HEK293 (cell line): Measurements from ENCODE around the gene WAPL.

ENCODE experiments used
- CTCF ChIA-PET: fragments of 350-600 bp; formaldehyde crosslinking; extraction: SDS; loops from one replicate; lab custom pipeline; 2021; ENCODE audit warnings: antibody characterized with exemption; lab: Yijun Ruan, JAX
- POLR2A ChIA-PET: fragments of 300-600 bp; formaldehyde crosslinking; extraction: SDS; loops from one replicate; lab custom pipeline; 2020; ENCODE audit warnings: antibody characterized with exemption, inconsistent platforms; lab: Yijun Ruan, JAX
- H3K27ac ChIP-seq: fragments of 200-500 bp; sonication (Bioruptor generic); 2 replicates; pipeline ENCODE4 v1.5.1; 2014; ENCODE audit warnings: low read depth, low read length, control low read depth, inconsistent platforms; ENCODE audit errors: extremely low read depth
- H3K36me3 ChIP-seq, 2 experiments: fragments of 200-500 bp in 1 of 2; sonication (Bioruptor generic) in 1 of 2; 1 replicate in 1 of 2; 2 replicates in 1 of 2; pipeline ENCODE4 v1.5.1; 2014 to 2017; ENCODE audit warnings: inconsistent platforms in 2 of 2, low read length in 2 of 2; ENCODE audit not compliant: control insufficient read depth in 2 of 2, insufficient read depth in 1 of 2
- H3K4me1 ChIP-seq: fragments of 200-500 bp; sonication (Bioruptor generic); 2 replicates; pipeline ENCODE4 v1.5.1; 2014; ENCODE audit warnings: mild to moderate bottlenecking, low read length, inconsistent platforms; ENCODE audit not compliant: control insufficient read depth, insufficient read depth
- H3K4me3 ChIP-seq: 2 replicates; pipeline ENCODE4 v1.5.1; 2011; ENCODE audit warnings: low read depth, mild to moderate bottlenecking, control low read depth, low read length, moderate library complexity
- H3K9me3 ChIP-seq: fragments of 200-500 bp; sonication (Bioruptor generic); 2 replicates; pipeline ENCODE4 v1.5.1; 2014; ENCODE audit warnings: low read depth, low read length, inconsistent platforms; ENCODE audit not compliant: control insufficient read depth, insufficient read depth
- BCL11B ChIP-seq: fragments of 450-650 bp; formaldehyde crosslinking; IDR thresholded peaks from 2 replicates; pipeline ENCODE4 v1.5.1; 2016; ENCODE audit warnings: low read depth, missing biosample characterization, missing genetic modification characterization
- HOXC10 ChIP-seq: sonication (generic); formaldehyde crosslinking; IDR thresholded peaks from 2 replicates; pipeline ENCODE4 v1.8.1; 2023; ENCODE audit warnings: mild to moderate bottlenecking, missing genetic modification reagents
- KLF17 ChIP-seq: fragments of 450-650 bp; formaldehyde crosslinking; IDR thresholded peaks from 2 replicates; pipeline ENCODE4 v1.5.1; 2016; ENCODE audit warnings: missing biosample characterization, missing genetic modification characterization
- MEIS1 ChIP-seq: sonication (generic); formaldehyde crosslinking; IDR thresholded peaks from 2 replicates; pipeline ENCODE4 v1.8.1; 2022; ENCODE audit warnings: missing genetic modification reagents, mild to moderate bottlenecking, borderline replicate concordance
- PRDM6 ChIP-seq: fragments of 450-650 bp; formaldehyde crosslinking; IDR thresholded peaks from 2 replicates; pipeline ENCODE4 v1.5.1; 2017; ENCODE audit warnings: missing biosample characterization, missing genetic modification characterization
- SP2 ChIP-seq: fragments of 450-650 bp; formaldehyde crosslinking; IDR thresholded peaks from 2 replicates; pipeline ENCODE4 v1.5.1; 2016; ENCODE audit warnings: missing biosample characterization, missing genetic modification characterization
- ZBTB26 ChIP-seq: fragments of 450-650 bp; formaldehyde crosslinking; optimal IDR thresholded peaks from 2 replicates; pipeline ENCODE3; 2016; ENCODE audit warnings: missing biosample characterization, mild to moderate bottlenecking, missing genetic modification characterization
- ZNF146 ChIP-seq: fragments of 450-650 bp; formaldehyde crosslinking; IDR thresholded peaks from 2 replicates; pipeline ENCODE4 v1.5.1; 2016; ENCODE audit warnings: missing biosample characterization, missing genetic modification characterization
- ZNF175 ChIP-seq: fragments of 450-650 bp; formaldehyde crosslinking; IDR thresholded peaks from 2 replicates; pipeline ENCODE4 v1.5.1; 2016; ENCODE audit warnings: missing biosample characterization, missing genetic modification characterization
- ZNF23 ChIP-seq: fragments of 450-650 bp; formaldehyde crosslinking; IDR thresholded peaks from 2 replicates; pipeline ENCODE4 v1.5.1; 2016; ENCODE audit warnings: missing biosample characterization, missing genetic modification characterization, borderline replicate concordance
- ZNF239 ChIP-seq: fragments of 450-650 bp; formaldehyde crosslinking; IDR thresholded peaks from 2 replicates; pipeline ENCODE4 v1.5.1; 2016; ENCODE audit warnings: missing biosample characterization, missing genetic modification characterization
- ZNF350 ChIP-seq: fragments of 450-650 bp; formaldehyde crosslinking; IDR thresholded peaks from 2 replicates; pipeline ENCODE4 v1.5.0; 2017; ENCODE audit warnings: missing biosample characterization, mild to moderate bottlenecking, missing genetic modification characterization
- ZNF354C ChIP-seq: fragments of 450-650 bp; formaldehyde crosslinking; IDR thresholded peaks from 2 replicates; pipeline ENCODE4 v1.5.1; 2016; ENCODE audit warnings: missing biosample characterization, missing genetic modification characterization, low read depth, borderline replicate concordance
- ZNF692 ChIP-seq: fragments of 450-650 bp; formaldehyde crosslinking; IDR thresholded peaks from 2 replicates; pipeline ENCODE4 v1.5.1; 2016; ENCODE audit warnings: missing biosample characterization, missing genetic modification characterization
- TF ChIP-seq, protein P1 (sequence below): fragments of 450-650 bp; IDR thresholded peaks from 2 replicates; pipeline ENCODE4 v1.5.1; 2018; ENCODE audit warnings: missing biosample characterization, mild to moderate bottlenecking, missing genetic modification characterization

The WAPL gene

DNA sequence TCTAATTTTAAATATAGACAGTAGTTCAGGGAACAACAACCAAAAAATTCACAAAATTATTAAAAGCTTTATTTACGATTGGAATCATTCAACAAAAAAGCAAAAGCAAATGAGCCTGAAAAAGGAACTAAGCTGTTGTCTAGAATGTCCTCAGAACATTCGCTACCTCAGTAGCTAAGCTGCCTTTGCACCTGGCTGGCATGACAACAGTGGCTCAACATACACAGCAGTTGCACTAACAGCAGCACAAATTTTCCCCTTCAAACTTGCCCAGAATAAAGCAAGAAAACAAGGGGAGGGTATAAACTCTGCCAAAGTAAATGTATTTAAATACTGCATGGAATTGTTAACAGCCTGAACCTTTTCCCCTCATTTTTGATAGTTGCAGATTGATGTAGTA lies 84.6 kb downstream of the WAPL start:
- peaks cover 35 to 72% of the 10 kb centered on the region in 2 experiments for H3K36me3 ChIP-seq

DNA sequence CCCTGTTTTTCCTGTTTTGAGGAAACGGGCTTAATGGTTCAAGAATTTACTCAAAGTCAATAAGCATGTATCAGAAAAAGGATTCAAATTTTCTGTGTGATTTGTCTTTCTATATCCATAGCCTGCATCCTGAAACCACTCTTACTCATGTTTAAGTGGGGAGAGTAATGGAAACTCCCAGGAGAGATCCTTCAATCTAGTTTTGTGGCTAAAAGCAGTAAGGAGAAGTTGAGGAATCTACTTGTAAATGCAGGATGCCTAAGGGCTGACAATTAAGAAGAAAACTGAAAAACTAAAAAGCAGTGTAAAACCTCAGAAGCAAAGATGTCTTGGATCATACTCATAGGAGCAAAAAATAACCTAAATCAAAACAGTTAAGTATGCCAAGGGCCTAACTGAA lies 86.9 kb downstream of the WAPL start:
- CTCF ChIA-PET = no interaction called here

More for the DNA sequence above, 84.6 kb downstream of the WAPL start:
- no peaks in the 10 kb centered on the region for H3K9me3 ChIP-seq
- H3K4me3 ChIP-seq = no peak overlapping the region
- H3K4me1 ChIP-seq = peaks cover 7% of the 10 kb centered on the region; the same call in 1 of the 2 replicates
- no peak for TF ChIP-seq BCL11B (tag by site-specific recombination)
- ChIA-PET CTCF (no interaction called here), POLR2A (no interaction called here)
- H3K27ac ChIP-seq = no peak overlapping the region

DNA sequence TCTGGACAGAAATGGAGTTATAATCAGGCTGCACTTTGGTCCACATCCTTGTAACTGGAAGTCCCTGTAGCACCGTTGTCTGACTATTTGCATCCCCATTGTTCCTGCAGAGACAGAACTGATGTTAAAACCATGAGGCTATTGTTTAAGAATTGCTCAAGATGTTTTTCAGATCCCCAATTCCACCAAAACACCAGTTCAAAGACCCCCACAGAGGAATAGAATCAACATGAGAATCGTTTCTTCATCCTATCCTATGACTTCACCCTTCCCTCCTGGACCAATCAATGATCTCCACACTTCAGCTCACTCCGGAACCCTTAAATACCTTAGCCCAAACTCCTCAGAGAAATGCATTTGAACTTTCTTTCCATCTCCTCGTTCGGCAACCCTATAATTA lies 97.9 kb downstream of the WAPL start:
- no peak overlapping the region for H3K27ac ChIP-seq
- H3K4me1 ChIP-seq = no peaks in the 10 kb centered on the region
- ChIA-PET CTCF (interaction anchor here (0.7 kb wide), 1 partner anchor 16 kb away, joined by 3 read pairs; no protein-coding TSS in a partner anchor), POLR2A (no interaction called here)
- no peaks in the 10 kb centered on the region for H3K9me3 ChIP-seq
- H3K4me3 ChIP-seq = no peak overlapping the region
- no peaks in the 10 kb centered on the region for H3K36me3 ChIP-seq
- TF ChIP-seq ZNF350 (tag by site-specific recombination) = no peak
- TF ChIP-seq SP2 (tag by site-specific recombination) = no peak
- no peak for TF ChIP-seq HOXC10 (CRISPR knock-in tag)
- no peak for TF ChIP-seq ZNF175 (tag by site-specific recombination)
- no peak for TF ChIP-seq ZNF23 (tag by site-specific recombination)
- no peak for TF ChIP-seq MEIS1 (CRISPR knock-in tag)
- no peak for TF ChIP-seq ZNF692 (tag by site-specific recombination)
- TF ChIP-seq, protein P1, sequence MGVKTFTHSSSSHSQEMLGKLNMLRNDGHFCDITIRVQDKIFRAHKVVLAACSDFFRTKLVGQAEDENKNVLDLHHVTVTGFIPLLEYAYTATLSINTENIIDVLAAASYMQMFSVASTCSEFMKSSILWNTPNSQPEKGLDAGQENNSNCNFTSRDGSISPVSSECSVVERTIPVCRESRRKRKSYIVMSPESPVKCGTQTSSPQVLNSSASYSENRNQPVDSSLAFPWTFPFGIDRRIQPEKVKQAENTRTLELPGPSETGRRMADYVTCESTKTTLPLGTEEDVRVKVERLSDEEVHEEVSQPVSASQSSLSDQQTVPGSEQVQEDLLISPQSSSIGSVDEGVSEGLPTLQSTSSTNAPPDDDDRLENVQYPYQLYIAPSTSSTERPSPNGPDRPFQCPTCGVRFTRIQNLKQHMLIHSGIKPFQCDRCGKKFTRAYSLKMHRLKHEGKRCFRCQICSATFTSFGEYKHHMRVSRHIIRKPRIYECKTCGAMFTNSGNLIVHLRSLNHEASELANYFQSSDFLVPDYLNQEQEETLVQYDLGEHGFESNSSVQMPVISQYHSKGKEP = no peak
- no peak for TF ChIP-seq ZNF239 (tag by site-specific recombination)
- TF ChIP-seq ZNF146 (tag by site-specific recombination) = no peak
- TF ChIP-seq, all 188 proteins: peak for 0

More for the DNA sequence above, 86.9 kb downstream of the WAPL start:
- no peak overlapping the region for H3K4me3 ChIP-seq
- peak; percentile 21; the same call in 1 of the 2 replicates for TF ChIP-seq PRDM6 (tag by site-specific recombination)
- TF ChIP-seq ZNF23 (tag by site-specific recombination) = no peak
- POLR2A ChIA-PET = no interaction called here
- H3K4me1 ChIP-seq = peaks cover 4% of the 10 kb centered on the region; the same call in 1 of the 2 replicates
- peaks cover 20 to 52% of the 10 kb centered on the region in 2 experiments for H3K36me3 ChIP-seq
- H3K9me3 ChIP-seq = no peaks in the 10 kb centered on the region
- H3K27ac ChIP-seq = no peak overlapping the region

DNA sequence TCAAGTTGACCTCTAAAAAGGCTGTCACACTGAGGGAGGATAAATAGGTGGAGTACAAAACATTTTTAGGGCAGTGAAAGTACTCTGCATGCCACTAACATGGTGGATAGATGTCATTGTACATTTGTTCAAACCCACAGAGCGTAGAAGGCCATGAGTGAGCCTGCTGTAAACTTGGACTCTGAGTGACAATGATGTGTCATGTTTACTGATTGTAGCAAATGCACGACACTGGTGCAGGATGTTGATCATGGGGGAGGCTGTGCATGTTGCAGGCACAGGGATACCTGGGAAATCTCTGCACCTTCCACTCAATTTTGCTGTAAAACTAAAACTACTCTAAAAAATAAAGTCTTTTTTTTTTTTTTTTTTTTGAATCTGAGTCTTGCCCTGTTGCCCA lies 102.5 kb downstream of the WAPL start:
- ChIA-PET CTCF (no interaction called here), POLR2A (no interaction called here)
- Histone ChIP-seq H3K36me3 (no peaks in the 10 kb centered on the region), H3K4me1 (no peaks in the 10 kb centered on the region), H3K9me3 (no peaks in the 10 kb centered on the region), H3K4me3 (no peak overlapping the region), H3K27ac (no peak overlapping the region)
- no peak for TF ChIP-seq ZNF354C
- TF ChIP-seq ZBTB26 (tag by site-specific recombination) = no peak
- no peak for TF ChIP-seq KLF17 (tag by site-specific recombination)
